Transverse colon (tissue), 4 donors: ENCODE measurements around the gene MRPS14. TPM values are rescaled to one million over a fixed set of nuclear protein-coding genes. Genes with fewer than 3 reads are reported as not detected.

Experiments used
- DNase-seq: peaks from one replicate; pipeline ENCODE4 v3.0.0-alpha.2; 2019
- H3K27ac ChIP-seq, 4 donors: fragments of 200-600 bp; sonication (generic); 2 replicates each; pipeline ENCODE4 v1.5.1; 2016 to 2018; ENCODE audit warnings: inconsistent platforms in 4 of 4
- H3K27me3 ChIP-seq: fragments of 200-600 bp; sonication (generic); 2 replicates; pipeline ENCODE4 v1.5.1; 2017; ENCODE audit warnings: inconsistent platforms
- H3K36me3 ChIP-seq, 4 donors: fragments of 200-600 bp; sonication (generic); 2 replicates each; pipeline ENCODE4 v1.5.1; 2017 to 2019; ENCODE audit warnings: inconsistent platforms in 4 of 4
- H3K4me1 ChIP-seq, 4 donors: fragments of 200-600 bp; sonication (generic); 2 replicates each; pipeline ENCODE4 v1.5.1; 2017 to 2020; ENCODE audit warnings: inconsistent platforms in 4 of 4
- H3K4me3 ChIP-seq, 4 donors: fragments of 200-600 bp; sonication (generic); 1 replicate in 1 of 4; 2 replicates in 3 of 4; pipeline versions ENCODE4 v1.5.1 to v1.6.1; 2017 to 2019; ENCODE audit warnings: inconsistent platforms in 4 of 4
- H3K9me3 ChIP-seq, 2 donors: fragments of 200-600 bp; sonication (generic); 2 replicates each; pipeline ENCODE4 v1.5.1; 2017 to 2019; ENCODE audit warnings: inconsistent platforms in 2 of 2
- EP300 ChIP-seq: sonication (generic); formaldehyde crosslinking; IDR thresholded peaks from one replicate; pipeline ENCODE4 v1.6.1; 2017; ENCODE audit warnings: antibody characterized with exemption, low read depth
- POLR2A ChIP-seq: fragments of 450-650 bp; IDR thresholded peaks from one replicate; pipeline ENCODE4 v1.6.1; 2016; ENCODE audit warnings: antibody characterized with exemption, mild to moderate bottlenecking, moderate library complexity
- POLR2AphosphoS5 ChIP-seq, 3 donors: sonication (generic); formaldehyde crosslinking; IDR thresholded peaks; one replicate each; pipeline ENCODE4 v1.6.1; 2016; ENCODE audit warnings: antibody characterized with exemption in 3 of 3
- WGBS, 2 donors: methylation state at CpG; one replicate each; pipeline ENCODE4 v1.1.5; 2018; ENCODE audit warnings: low coverage in 1 of 2; 5-methylcytosine and 5-hydroxymethylcytosine counted together
- in situ Hi-C, 4 donors: fragments of 200-750 bp; cut with MboI; loops; one replicate each; pipeline versions ENCODE4 v1.15.0 to v1.15.1; 2017; ENCODE audit warnings: low sequenced_read_pairs in 3 of 4, low pct_ligation_motif_present in 1 of 4, low pct_unique_long_range_greater_than_20kb in 1 of 4
- intact Hi-C: fragments of 100-400 bp; cut with DNase I; formaldehyde crosslinking; loops from one replicate; pipeline ENCODE4 v1.15.1; 2023; ENCODE audit warnings: low total_unique reads
- total RNA-seq, 4 donors: library from RNA; depleted of rRNA; stranded (reverse); fragments of >200 nt; gene quantifications; one replicate each; pipeline ENCODE4 v1.1.0, GENCODE V29; 2016
- TF ChIP-seq, protein P1 (sequence below), 5 experiments: fragments of 200-600 bp in 3 of 5; fragments of 450-650 bp in 2 of 5; sonication (generic) in 3 of 5; IDR thresholded peaks; 1 replicate in 2 of 5; 2 replicates in 3 of 5; pipeline ENCODE4 v1.5.1; 2016 to 2017; ENCODE audit warnings: antibody characterized with exemption in 5 of 5, inconsistent platforms in 3 of 5, mild to moderate bottlenecking in 2 of 5, moderate library complexity in 1 of 5

Gene MRPS14
- total RNA-seq, 4 donors from 2014 or later = 3.2 to 21.0 (median 13.0) TPM

DNA sequence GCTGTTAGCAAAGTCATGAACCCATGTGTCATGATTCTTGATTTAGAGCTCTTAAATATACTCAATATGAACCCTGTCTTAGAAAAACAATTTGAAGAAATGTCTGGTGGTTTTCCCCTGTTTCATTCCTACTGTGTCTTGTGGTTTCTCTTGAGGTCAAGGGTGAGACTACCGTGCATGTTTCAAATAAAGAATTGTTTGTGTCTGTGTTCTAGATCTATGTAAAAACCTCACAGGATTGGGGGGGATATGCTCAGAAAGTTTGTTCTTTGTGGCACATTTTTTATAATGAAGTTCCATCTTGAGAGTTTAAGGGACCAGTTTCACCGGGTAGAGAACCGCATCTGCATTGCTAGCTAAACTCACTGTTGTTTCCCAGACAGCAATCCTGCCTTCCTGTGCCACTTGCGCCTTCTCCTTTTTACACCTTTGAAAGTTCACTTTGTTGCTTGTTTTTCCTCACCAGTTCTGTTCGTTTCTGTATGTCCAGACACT lies 54.4 kb downstream of the MRPS14 start:
- Histone ChIP-seq H3K27me3 (no peaks in the 10 kb centered on the region), H3K27ac (peak overlapping the region; percentile 79 to 85 (median 81)), H3K4me3 (no peak overlapping the region), H3K36me3 (peaks cover 0 to 4% (median 0%) of the 10 kb centered on the region in 4 donors), H3K9me3 (no peaks in the 10 kb centered on the region), H3K4me1 (peaks cover 32 to 62% (median 41%) of the 10 kb centered on the region in 4 donors)
- no peak for DNase-seq
- TF ChIP-seq, protein P1, sequence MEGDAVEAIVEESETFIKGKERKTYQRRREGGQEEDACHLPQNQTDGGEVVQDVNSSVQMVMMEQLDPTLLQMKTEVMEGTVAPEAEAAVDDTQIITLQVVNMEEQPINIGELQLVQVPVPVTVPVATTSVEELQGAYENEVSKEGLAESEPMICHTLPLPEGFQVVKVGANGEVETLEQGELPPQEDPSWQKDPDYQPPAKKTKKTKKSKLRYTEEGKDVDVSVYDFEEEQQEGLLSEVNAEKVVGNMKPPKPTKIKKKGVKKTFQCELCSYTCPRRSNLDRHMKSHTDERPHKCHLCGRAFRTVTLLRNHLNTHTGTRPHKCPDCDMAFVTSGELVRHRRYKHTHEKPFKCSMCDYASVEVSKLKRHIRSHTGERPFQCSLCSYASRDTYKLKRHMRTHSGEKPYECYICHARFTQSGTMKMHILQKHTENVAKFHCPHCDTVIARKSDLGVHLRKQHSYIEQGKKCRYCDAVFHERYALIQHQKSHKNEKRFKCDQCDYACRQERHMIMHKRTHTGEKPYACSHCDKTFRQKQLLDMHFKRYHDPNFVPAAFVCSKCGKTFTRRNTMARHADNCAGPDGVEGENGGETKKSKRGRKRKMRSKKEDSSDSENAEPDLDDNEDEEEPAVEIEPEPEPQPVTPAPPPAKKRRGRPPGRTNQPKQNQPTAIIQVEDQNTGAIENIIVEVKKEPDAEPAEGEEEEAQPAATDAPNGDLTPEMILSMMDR (IDR thresholded peaks at IDR 0.05) = no peak
- in situ Hi-C loops (no loop called here), intact Hi-C loops (no loop called here)
- WGBS, 2 donors = 33 to 59% methylated on average over 2 to 5 of the region's 5 CpGs

DNA sequence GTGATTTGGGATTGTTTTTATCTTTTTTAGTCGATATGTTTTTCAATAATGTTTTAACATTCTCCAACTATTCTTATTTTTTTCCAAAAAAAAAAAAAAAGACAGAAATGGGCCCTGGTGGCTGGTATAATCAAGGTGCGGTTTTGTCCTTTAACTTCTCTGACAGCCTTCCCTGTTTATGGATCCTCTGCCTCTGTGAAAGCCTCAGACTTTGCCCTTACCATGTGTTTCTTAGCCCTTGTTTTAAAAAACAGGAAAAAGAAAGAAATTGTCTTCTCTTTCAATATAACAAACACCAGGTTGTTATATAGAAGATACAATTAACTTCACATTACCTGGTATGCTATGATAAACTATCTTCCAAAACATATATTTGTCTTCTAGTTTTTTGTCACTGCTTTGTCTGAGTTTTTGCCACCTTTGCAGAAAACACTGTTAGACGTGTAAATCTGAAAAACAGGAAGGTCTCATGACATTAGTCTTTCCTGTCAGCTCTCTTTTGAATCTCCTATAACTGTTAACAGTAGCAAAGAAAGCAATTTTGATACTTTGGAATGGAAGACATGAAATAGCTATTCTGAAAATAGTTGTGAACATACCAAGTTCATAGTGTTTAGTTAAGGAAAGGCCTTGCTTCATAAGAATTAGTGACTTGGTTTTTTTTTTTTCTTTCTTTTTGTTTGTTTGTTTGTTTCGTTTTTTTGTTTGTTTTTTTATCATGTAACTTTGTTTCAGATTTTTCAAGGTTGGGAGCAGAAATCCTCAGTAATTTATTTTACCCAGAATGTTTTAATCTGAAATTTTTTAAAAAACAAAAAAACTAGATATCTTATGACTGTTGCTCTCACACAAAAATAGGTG lies 55.1 kb downstream of the MRPS14 start:
- H3K9me3 ChIP-seq = no peaks in the 10 kb centered on the region
- H3K27ac ChIP-seq = peak overlapping the region; percentile 79 to 85 (median 81)
- H3K36me3 ChIP-seq = peaks cover 0 to 4% (median 0%) of the 10 kb centered on the region in 4 donors
- H3K27me3 ChIP-seq = no peaks in the 10 kb centered on the region
- 35 to 38% methylated on average over 4 of the region's 4 CpGs for WGBS, 2 donors
- no peak overlapping the region for H3K4me3 ChIP-seq
- intact Hi-C loops = no loop called here
- DNase-seq = no peak
- in situ Hi-C loops = no loop called here
- peaks cover 40 to 69% (median 47%) of the 10 kb centered on the region in 4 donors for H3K4me1 ChIP-seq
- TF ChIP-seq EP300 (no peak), POLR2A (no peak), POLR2AphosphoS5 (IDR thresholded peaks at IDR 0.05) (no peak)
- TF ChIP-seq, protein P1 (IDR thresholded peaks at IDR 0.05) = peak in 1 of 5 experiments; percentile 17

DNA sequence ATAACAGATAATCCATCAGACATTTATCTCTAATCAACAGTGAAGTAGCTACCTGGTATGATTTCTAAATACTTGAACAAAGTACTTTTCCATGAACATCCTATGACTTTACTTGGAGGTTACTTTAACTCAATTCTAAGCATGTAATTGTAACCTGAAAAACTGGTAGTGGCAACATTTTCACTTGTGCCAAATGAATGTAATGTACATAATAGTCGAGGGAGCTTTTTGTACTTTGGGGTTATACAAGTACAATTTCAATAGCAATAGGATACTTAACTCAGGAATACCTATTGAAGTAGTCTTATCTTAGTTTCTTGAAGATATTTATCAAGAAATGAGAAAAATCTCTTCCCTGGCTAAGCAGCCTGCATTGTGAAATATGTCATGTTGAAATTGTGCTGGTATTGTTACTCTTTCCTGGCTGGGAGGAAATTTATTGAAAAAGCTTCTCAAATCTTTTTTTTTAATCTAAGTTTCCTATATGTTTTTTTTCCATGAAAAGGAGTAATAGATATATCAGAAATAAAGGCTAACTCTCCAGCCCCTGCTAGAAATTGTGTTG lies 57.1 kb downstream of the MRPS14 start:
- Histone ChIP-seq H3K4me3 (peak overlapping the region in 1 of 4 donors; percentile 22), H3K27me3 (no peaks in the 10 kb centered on the region), H3K27ac (peak overlapping the region; percentile 79 to 85 (median 81)), H3K36me3 (no peaks in the 10 kb centered on the region), H3K9me3 (no peaks in the 10 kb centered on the region), H3K4me1 (peaks cover 40 to 65% (median 47%) of the 10 kb centered on the region in 4 donors)
- no peak for TF ChIP-seq POLR2A
- no peak for TF ChIP-seq EP300
- TF ChIP-seq POLR2AphosphoS5 (IDR thresholded peaks at IDR 0.05) = no peak
- TF ChIP-seq, protein P1 (IDR thresholded peaks at IDR 0.05) = no peak
- no peak for DNase-seq
- 33 to 42% methylated on average over 1 of the region's 1 CpG for WGBS, 2 donors
- in situ Hi-C loops (no loop called here), intact Hi-C loops (no loop called here)

DNA sequence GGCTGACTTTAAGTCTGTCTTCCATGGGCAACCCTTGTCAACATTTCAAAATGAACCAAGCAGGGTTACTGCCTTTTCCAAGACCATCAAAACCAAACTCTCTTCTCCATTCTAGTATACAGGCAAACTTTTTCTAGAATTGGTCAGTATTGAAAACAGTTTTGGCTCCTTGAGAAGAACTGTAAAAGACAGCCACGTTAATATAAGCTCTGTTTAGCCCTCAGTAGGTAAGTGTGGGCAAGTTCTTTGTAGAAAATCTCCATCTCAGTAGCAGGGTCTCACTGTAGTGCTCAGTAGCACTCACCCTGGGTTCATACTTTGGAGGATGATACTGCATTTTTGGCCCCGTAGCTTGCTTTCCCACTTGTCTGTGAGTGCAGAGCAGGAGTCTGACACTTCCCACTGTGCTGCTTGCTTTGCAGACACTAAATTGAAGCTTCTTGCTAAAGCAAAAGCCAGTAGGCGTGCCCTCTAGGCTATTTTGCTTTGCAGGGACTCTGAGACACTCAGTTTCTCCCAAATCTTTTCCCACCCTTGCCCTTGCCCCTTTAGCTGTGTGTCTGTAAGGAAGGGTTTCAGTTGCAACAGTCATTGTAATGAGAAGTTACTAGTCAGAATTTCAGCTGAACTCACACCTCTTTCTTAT lies 57.7 kb downstream of the MRPS14 start:
- peak; percentile 48 for DNase-seq
- in situ Hi-C loops (no loop called here), intact Hi-C loops (no loop called here)
- Histone ChIP-seq H3K36me3 (no peaks in the 10 kb centered on the region), H3K27ac (peak overlapping the region; percentile 79 to 85 (median 81)), H3K27me3 (no peaks in the 10 kb centered on the region), H3K9me3 (no peaks in the 10 kb centered on the region), H3K4me3 (peak overlapping the region in 1 of 4 donors; percentile 22), H3K4me1 (peaks cover 40 to 65% (median 47%) of the 10 kb centered on the region in 4 donors)
- 24 to 29% methylated on average over 3 of the region's 3 CpGs for WGBS, 2 donors
- no peak for TF ChIP-seq EP300
- TF ChIP-seq, protein P1 (IDR thresholded peaks at IDR 0.05) = no peak
- peak; percentile 44 for TF ChIP-seq POLR2A
- peak in 2 of 3 donors; percentile 13 to 51 for TF ChIP-seq POLR2AphosphoS5 (IDR thresholded peaks at IDR 0.05)
